D721Med (cell line): ENCODE data around the gene BUD23.

ENCODE experiments used
- DNase-seq: peaks from one replicate; pipeline ENCODE4 v3.0.0; 2011; ENCODE audit warnings: low spot score; ENCODE audit not compliant: insufficient read length
- FAIRE-seq: peaks from 2 replicates; lab custom pipeline; 2011; peaks lifted over from hg19 to GRCh38; lab: Jason Lieb, UNC
- TF ChIP-seq, protein P1 (sequence below): IDR thresholded peaks from 2 replicates; pipeline ENCODE4 v1.5.1; 2012; ENCODE audit warnings: mild to moderate bottlenecking, control low read depth; ENCODE audit not compliant: insufficient read depth; ENCODE audit errors: missing control alignments

BUD23 gene, protein sequence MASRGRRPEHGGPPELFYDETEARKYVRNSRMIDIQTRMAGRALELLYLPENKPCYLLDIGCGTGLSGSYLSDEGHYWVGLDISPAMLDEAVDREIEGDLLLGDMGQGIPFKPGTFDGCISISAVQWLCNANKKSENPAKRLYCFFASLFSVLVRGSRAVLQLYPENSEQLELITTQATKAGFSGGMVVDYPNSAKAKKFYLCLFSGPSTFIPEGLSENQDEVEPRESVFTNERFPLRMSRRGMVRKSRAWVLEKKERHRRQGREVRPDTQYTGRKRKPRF

GRCh38 chr7:73683056-73683787 lies at the start of gene BUD23, which contains the start of gene DNAJC30:
TSS of gene BUD23 (plus strand) at chr7:73683597. CDS start at chr7:73683626, 29 bp downstream.
TSS of gene DNAJC30 (minus strand) at chr7:73683453. CDS start at chr7:73683423, 30 bp downstream.
- DNase-seq (peak; percentile 93), FAIRE-seq (no peak)
- TF ChIP-seq, protein P1, sequence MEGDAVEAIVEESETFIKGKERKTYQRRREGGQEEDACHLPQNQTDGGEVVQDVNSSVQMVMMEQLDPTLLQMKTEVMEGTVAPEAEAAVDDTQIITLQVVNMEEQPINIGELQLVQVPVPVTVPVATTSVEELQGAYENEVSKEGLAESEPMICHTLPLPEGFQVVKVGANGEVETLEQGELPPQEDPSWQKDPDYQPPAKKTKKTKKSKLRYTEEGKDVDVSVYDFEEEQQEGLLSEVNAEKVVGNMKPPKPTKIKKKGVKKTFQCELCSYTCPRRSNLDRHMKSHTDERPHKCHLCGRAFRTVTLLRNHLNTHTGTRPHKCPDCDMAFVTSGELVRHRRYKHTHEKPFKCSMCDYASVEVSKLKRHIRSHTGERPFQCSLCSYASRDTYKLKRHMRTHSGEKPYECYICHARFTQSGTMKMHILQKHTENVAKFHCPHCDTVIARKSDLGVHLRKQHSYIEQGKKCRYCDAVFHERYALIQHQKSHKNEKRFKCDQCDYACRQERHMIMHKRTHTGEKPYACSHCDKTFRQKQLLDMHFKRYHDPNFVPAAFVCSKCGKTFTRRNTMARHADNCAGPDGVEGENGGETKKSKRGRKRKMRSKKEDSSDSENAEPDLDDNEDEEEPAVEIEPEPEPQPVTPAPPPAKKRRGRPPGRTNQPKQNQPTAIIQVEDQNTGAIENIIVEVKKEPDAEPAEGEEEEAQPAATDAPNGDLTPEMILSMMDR: no peak

DNA sequence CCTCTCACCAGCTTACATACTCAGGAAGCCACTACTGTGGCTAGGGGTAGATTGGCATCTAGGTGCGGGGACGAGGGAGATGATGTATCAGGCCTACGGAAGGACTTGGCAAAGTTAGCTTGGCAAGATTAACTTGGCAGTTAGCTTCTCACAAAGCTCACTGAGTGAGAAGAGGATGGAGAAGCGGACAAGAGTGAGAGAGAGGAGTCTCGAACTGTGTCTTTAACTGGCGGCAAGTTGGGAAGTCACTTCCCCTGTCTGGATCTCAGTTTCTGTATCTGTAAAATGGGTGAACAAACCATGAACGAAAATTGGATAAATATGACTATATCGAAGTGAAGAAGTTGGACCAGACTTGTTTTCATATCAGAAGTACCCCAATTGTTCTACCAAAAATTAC lies 49.6 kb upstream of the BUD23 start:
- TF ChIP-seq, protein P1: no peak
- no peak for DNase-seq
- FAIRE-seq: no peak

DNA sequence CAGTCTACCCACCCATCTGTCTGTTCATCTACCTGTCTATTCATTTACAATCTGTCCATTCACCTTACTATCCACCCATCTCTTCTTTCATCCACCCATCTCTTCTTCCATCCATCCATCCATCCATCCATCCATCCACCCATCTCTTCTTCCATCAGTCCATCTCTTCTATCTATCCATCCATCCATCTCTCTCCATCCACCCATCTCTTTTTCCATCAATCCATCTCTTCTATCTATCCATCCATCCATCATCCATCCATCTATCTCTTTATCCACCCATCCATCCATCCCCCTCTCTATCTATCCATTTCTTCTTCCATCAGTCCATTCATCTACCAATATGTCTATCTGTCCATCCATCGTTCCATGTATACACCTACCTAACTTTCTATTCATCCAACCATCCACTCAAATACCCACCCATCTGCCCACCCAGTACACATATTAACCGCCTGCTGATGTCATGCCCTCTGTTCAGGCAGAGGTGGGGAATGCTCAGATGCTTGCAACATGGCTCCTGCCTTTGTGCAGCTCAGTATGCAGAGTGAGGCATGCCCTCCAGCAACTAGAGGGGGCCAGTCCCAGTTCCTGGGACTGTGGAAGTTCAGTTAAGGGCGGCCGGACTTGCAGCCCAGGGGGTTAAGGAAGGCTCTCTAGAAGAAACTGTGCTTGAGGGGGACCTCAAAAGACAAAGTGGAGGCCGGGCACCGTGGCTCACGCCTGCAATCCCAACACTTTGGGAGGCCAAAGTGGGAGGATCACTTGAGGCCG lies 47.8 kb upstream of the BUD23 start:
- DNase-seq (no peak), FAIRE-seq (no peak)
- TF ChIP-seq, protein P1: no peak

DNA sequence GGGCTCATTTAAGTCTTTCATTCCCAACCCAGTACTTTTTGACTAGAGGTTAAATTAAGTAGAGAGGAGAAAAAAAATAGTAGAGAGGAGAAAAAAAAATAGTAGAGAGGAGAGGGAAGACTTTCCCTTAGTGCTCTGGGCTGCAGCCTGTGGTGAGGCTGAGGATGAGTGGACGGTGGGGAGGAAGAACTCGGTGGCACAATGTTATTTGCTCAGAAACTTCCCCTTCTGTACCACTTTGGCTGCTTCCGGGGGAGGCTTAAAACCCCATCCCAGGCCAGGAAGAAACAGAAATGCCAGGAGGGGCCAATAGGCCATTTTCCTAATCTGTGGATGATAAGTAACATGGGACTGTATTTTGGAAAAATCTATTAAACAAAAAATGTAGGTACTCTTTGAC lies 44.5 kb upstream of the BUD23 start:
- DNase-seq (no peak), FAIRE-seq (no peak)
- TF ChIP-seq, protein P1: no peak

- no peak for FAIRE-seq
- TF ChIP-seq, protein P1: no peak
These were observed 40.6 kb upstream of the BUD23 start for GRCh38 chr7:73642834-73643233.

DNA sequence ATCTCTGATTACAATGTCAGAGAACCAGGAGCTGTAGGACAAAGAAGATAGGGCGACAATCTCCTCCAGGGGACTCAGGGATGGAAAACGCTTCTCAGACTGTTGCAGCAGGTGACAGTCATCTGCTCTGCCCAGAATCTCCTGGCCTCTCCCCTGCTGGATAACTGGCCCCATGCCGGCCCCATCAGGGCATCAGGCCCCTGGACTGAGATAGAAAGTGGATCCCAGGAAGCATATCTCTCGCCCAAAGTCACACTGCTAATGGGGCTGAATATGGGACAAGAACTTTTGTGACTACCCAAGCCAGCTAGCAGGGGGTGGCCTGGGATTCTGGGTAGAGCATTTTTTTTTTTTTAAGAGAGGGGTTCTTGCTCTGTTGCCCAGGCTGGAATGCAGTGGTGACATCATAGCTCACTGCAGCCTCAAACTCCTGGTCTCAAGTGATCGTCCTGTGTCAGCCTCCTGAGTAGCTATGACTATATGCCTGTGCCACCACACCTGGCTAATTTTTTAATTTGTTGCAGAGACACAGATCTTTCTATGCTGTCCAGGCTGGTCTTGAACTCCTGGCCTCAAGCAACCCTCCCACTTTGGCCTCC lies 38.6 kb upstream of the BUD23 start:
- DNase-seq: no peak
- TF ChIP-seq, protein P1: no peak
- no peak for FAIRE-seq

More at GRCh38 chr7:73642834-73643233, 40.6 kb upstream of the BUD23 start:
- DNase-seq: no peak
